ENCODE results near the gene NFATC1.

DNA sequence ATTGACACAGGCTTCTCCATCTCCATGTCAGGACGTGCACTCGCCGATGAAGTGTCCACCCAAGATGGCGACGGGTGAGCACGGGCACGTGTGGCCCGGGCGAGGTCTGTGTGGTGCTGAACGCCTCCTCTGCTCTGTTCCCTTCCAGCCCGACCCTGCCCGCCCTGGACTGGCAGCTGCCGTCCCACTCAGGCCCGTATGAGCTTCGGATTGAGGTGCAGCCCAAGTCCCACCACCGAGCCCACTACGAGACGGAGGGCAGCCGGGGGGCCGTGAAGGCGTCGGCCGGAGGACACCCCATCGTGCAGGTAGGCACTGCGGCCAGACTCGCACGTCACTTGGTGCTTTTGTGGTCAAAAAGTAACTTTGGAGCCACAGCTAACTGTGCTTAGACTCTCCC, 37.7 kb downstream of the NFATC1 start:
- TF ChIP-seq EZH2 (IDR thresholded peaks at IDR 0.05; ENCODE audit: borderline replicate concordance, low read length), result no peak
- TF ChIP-seq, protein P1, sequence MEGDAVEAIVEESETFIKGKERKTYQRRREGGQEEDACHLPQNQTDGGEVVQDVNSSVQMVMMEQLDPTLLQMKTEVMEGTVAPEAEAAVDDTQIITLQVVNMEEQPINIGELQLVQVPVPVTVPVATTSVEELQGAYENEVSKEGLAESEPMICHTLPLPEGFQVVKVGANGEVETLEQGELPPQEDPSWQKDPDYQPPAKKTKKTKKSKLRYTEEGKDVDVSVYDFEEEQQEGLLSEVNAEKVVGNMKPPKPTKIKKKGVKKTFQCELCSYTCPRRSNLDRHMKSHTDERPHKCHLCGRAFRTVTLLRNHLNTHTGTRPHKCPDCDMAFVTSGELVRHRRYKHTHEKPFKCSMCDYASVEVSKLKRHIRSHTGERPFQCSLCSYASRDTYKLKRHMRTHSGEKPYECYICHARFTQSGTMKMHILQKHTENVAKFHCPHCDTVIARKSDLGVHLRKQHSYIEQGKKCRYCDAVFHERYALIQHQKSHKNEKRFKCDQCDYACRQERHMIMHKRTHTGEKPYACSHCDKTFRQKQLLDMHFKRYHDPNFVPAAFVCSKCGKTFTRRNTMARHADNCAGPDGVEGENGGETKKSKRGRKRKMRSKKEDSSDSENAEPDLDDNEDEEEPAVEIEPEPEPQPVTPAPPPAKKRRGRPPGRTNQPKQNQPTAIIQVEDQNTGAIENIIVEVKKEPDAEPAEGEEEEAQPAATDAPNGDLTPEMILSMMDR (IDR thresholded peaks at IDR 0.05; ENCODE audit: low read length), result no peak
